ENCODE measurements around the gene TMEM175. TPM values are rescaled to one million over a fixed set of nuclear protein-coding genes. Genes with fewer than 3 reads are reported as not detected.

TMEM175 gene
- total RNA-seq, 1 experiment from 2014 or later, result 10.0 TPM

DNA sequence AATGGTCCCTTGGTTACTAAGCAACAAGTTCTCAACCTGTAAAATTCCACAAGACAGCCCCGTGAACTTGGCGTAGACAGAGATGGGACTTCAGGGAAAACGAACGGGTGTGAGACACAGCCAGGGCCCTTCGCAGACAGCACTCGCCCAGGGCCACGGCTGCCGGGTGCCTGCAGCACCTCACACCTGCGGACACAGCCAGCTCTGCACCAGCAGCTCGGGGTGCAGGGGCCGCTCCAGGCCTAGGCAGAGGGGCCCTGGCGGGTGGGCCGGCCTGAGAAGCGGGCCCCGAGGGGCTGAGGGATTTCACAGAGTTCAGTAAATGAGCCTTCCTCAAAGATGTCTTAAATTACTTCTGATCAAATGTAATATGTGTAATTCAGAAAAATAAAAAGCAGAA lies 34.1 kb upstream of the TMEM175 start:
- no peak overlapping the region for H3K4me3 ChIP-seq (ENCODE audit: low read depth, low read length, poor library complexity, severe bottlenecking)
- no peaks in the 10 kb centered on the region for H3K4me1 ChIP-seq (ENCODE audit: insufficient read depth, low read length, poor library complexity, severe bottlenecking)
- H3K9me3 ChIP-seq (ENCODE audit: low read depth, low read length, poor library complexity, severe bottlenecking), result no peaks in the 10 kb centered on the region
- no peak overlapping the region for H3K27ac ChIP-seq (ENCODE audit: low read depth, low read length, poor library complexity, severe bottlenecking)
- intact Hi-C loops (cut with micrococcal nuclease; ENCODE audit: unreplicated experiment), result no loop called here
- peaks cover 3% of the 10 kb centered on the region for H3K36me3 ChIP-seq (ENCODE audit: insufficient read depth, low read length, poor library complexity, severe bottlenecking)
- H3K27me3 ChIP-seq (replicated peaks; ENCODE audit: insufficient read depth, low read depth, low read length, poor library complexity), result no peaks in the 10 kb centered on the region
- BruUV-seq (replicated peaks), result no TSS peak
- DNase-seq (ENCODE audit: low spot score), result no peak
- ChIA-PET CTCF (no interaction called here), POLR2A (ENCODE audit: low non-redundant PET) (no interaction called here)
- TF ChIP-seq CTCF (conservative IDR thresholded peaks at IDR 0.05; ENCODE audit: low read depth, low read length), result no peak
- no peak for TF ChIP-seq EZH2 (IDR thresholded peaks at IDR 0.05; ENCODE audit: borderline replicate concordance, low read depth, low read length, poor library complexity, severe bottlenecking)

DNA sequence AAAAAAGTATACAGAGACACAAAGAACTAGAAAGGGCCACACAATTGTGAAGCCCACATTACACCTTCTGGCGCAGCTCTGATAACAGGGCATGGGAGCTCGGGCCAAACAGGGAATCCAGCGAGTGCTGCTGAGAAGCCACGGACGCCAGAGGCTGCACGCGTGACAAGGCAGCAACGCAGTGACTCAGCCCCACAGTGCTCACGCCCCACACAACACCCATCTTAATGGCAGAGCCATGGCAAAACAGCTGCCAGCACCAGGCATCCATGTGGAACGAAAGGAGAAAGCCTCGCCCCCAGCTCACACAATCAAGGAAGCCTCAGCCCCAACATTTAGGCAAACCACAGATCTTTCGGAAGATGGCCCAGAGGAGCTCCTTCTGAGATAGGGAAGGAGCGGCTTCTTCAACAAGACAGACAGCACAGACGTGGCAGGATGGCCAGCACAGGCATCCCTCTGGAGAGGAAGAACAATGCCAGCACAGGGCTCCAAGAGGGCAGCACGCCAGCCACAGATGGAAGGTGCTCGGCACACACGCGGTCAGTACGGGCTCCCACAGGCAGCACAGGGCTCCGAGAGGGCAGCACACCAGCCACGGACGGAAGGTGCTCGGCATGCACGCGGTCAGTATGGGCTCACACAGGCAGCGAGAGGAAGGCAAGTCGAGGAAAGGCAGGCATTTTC lies 33.2 kb upstream of the TMEM175 start:
- POLR2A ChIA-PET (ENCODE audit: low non-redundant PET), result no interaction called here
- Histone ChIP-seq H3K27ac (ENCODE audit: low read depth, low read length, poor library complexity, severe bottlenecking) (no peak overlapping the region), H3K36me3 (ENCODE audit: insufficient read depth, low read length, poor library complexity, severe bottlenecking) (peaks cover 3% of the 10 kb centered on the region), H3K9me3 (ENCODE audit: low read depth, low read length, poor library complexity, severe bottlenecking) (no peaks in the 10 kb centered on the region), H3K4me1 (ENCODE audit: insufficient read depth, low read length, poor library complexity, severe bottlenecking) (no peaks in the 10 kb centered on the region), H3K27me3 (replicated peaks; ENCODE audit: insufficient read depth, low read depth, low read length, poor library complexity) (no peaks in the 10 kb centered on the region), H3K4me3 (ENCODE audit: low read depth, low read length, poor library complexity, severe bottlenecking) (no peak overlapping the region)
- intact Hi-C loops (cut with micrococcal nuclease; ENCODE audit: unreplicated experiment), result no loop called here
- CTCF ChIA-PET, result no interaction called here
- no TSS peak for BruUV-seq (replicated peaks)
- no peak for DNase-seq (ENCODE audit: low spot score)
- TF ChIP-seq CTCF (conservative IDR thresholded peaks at IDR 0.05; ENCODE audit: low read depth, low read length) (no peak), EZH2 (IDR thresholded peaks at IDR 0.05; ENCODE audit: borderline replicate concordance, low read depth, low read length, poor library complexity, severe bottlenecking) (no peak)

DNA sequence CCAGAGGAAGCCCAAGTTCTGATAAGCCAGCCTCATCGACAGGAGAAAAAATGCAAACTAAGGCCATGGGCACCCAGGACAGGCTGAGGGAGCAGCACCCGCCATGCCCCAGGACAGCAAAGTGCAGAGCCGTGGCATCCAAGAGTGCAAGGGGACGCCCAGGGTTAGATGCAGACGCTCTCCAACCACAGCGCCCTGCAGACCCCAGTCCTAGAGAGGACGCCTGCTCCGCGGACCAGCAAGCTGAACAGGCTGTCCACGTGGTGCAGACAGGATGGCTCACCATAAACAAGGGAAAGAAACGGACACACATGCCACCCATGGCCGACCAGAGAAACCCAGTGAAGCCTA lies 32.7 kb upstream of the TMEM175 start:
- no TSS peak for BruUV-seq (replicated peaks)
- Histone ChIP-seq H3K4me3 (ENCODE audit: low read depth, low read length, poor library complexity, severe bottlenecking) (no peak overlapping the region), H3K9me3 (ENCODE audit: low read depth, low read length, poor library complexity, severe bottlenecking) (no peaks in the 10 kb centered on the region), H3K36me3 (ENCODE audit: insufficient read depth, low read length, poor library complexity, severe bottlenecking) (peaks cover 3% of the 10 kb centered on the region), H3K4me1 (ENCODE audit: insufficient read depth, low read length, poor library complexity, severe bottlenecking) (no peaks in the 10 kb centered on the region), H3K27ac (ENCODE audit: low read depth, low read length, poor library complexity, severe bottlenecking) (no peak overlapping the region), H3K27me3 (replicated peaks; ENCODE audit: insufficient read depth, low read depth, low read length, poor library complexity) (no peaks in the 10 kb centered on the region)
- intact Hi-C loops (cut with micrococcal nuclease; ENCODE audit: unreplicated experiment), result no loop called here
- POLR2A ChIA-PET (ENCODE audit: low non-redundant PET), result no interaction called here
- CTCF ChIA-PET, result no interaction called here
- no peak for DNase-seq (ENCODE audit: low spot score)
- TF ChIP-seq EZH2 (IDR thresholded peaks at IDR 0.05; ENCODE audit: borderline replicate concordance, low read depth, low read length, poor library complexity, severe bottlenecking) (no peak), CTCF (conservative IDR thresholded peaks at IDR 0.05; ENCODE audit: low read depth, low read length) (no peak)
